PC-3 (cell line): ENCODE measurements around the gene EIF2S2. TPM values are rescaled to one million over a fixed set of nuclear protein-coding genes. Genes with fewer than 3 reads are reported as not detected.

ENCODE experiments used
- ATAC-seq: fragments of 200-7000 bp; cut with Tn5 transposase; 2 replicates; pipeline ENCODE4 v1.9.1; 2020; ENCODE audit warnings: mild to moderate bottlenecking, moderate library complexity
- BruUV-seq: library from RNA; stranded (reverse); fragments of 400-500 nt; replicated peaks from 2 replicates; lab custom pipeline; 2021; lab: Mats Ljungman, UMichigan
- CTCF ChIA-PET: fragments of 300-600 bp; sonication (Branson Sonifier 250); formaldehyde crosslinking; loops from one replicate; lab custom pipeline; 2022; ENCODE audit warnings: antibody characterized with exemption; lab: Charles Lee
- POLR2A ChIA-PET: fragments of 300-600 bp; sonication (Branson Sonifier 250); formaldehyde crosslinking; loops from one replicate; lab custom pipeline; 2022; ENCODE audit warnings: antibody characterized with exemption; ENCODE audit not compliant: unreplicated experiment; lab: Charles Lee
- DNase-seq: peaks from one replicate; pipeline ENCODE4 v3.0.0-alpha.2; 2015
- H2AFZ ChIP-seq: fragments of 300-600 bp; sonication (generic); 2 replicates; pipeline ENCODE4 v1.6.0; 2016; ENCODE audit warnings: antibody characterized with exemption, low read length
- H3F3A ChIP-seq: fragments of 300-600 bp; sonication (generic); one replicate; pipeline ENCODE4 v1.6.0; 2017; ENCODE audit warnings: antibody characterized with exemption, low read length, control low read depth, mild to moderate bottlenecking; ENCODE audit not compliant: unreplicated experiment
- H3K27ac ChIP-seq: fragments of 300-600 bp; sonication (generic); 2 replicates; pipeline ENCODE4 v1.5.1; 2016; ENCODE audit warnings: mild to moderate bottlenecking, low read length
- H3K27me3 ChIP-seq: fragments of 300-600 bp; sonication (generic); 2 replicates; pipeline ENCODE4 v1.6.1; 2016; ENCODE audit warnings: low read length, mixed read lengths
- H3K36me3 ChIP-seq: fragments of 300-600 bp; sonication (generic); 2 replicates; pipeline ENCODE4 v1.6.1; 2016; ENCODE audit warnings: low read depth, mixed run types, low read length, mixed read lengths
- H3K4me1 ChIP-seq: fragments of 300-600 bp; sonication (generic); 2 replicates; pipeline ENCODE4 v1.5.1; 2016; ENCODE audit warnings: low read length; ENCODE audit not compliant: insufficient read depth
- H3K4me2 ChIP-seq: fragments of 300-600 bp; sonication (generic); 2 replicates; pipeline ENCODE4 v1.6.0; 2016; ENCODE audit warnings: low read length
- H3K4me3 ChIP-seq: fragments of 300-600 bp; sonication (generic); 2 replicates; pipeline ENCODE4 v1.5.1; 2016; ENCODE audit warnings: mild to moderate bottlenecking, low read length, mixed read lengths
- H3K79me2 ChIP-seq: fragments of 300-600 bp; sonication (generic); 2 replicates; pipeline ENCODE4 v1.6.1; 2017; ENCODE audit warnings: low read length, mixed read lengths
- H3K9ac ChIP-seq: fragments of 300-600 bp; sonication (generic); 2 replicates; pipeline ENCODE4 v1.6.0; 2016; ENCODE audit warnings: mild to moderate bottlenecking, low read length
- H3K9me2 ChIP-seq: fragments of 300-600 bp; sonication (generic); replicated peaks from 2 replicates; pipeline ENCODE4 v1.6.1; 2016; ENCODE audit warnings: mixed run types, low read length, mixed read lengths
- H3K9me3 ChIP-seq: fragments of 300-600 bp; sonication (generic); 2 replicates; pipeline ENCODE4 v1.6.1; 2016; ENCODE audit warnings: low read length, mixed read lengths
- H4K20me1 ChIP-seq: fragments of 300-600 bp; sonication (generic); 2 replicates; pipeline ENCODE4 v1.6.1; 2016; ENCODE audit warnings: low read length, mixed read lengths
- CTCF ChIP-seq: fragments of 300-600 bp; sonication (generic); conservative IDR thresholded peaks from 2 replicates; pipeline ENCODE4 v1.5.1; 2017; ENCODE audit warnings: antibody characterized with exemption, low read depth, mild to moderate bottlenecking, low read length
- EZH2 ChIP-seq: fragments of 300-600 bp; sonication (generic); IDR thresholded peaks from one replicate; pipeline ENCODE4 v1.6.1; 2017; ENCODE audit warnings: antibody characterized with exemption, mild to moderate bottlenecking, low read length; ENCODE audit not compliant: unreplicated experiment
- EZH2phosphoT487 ChIP-seq: fragments of 300-600 bp; sonication (generic); IDR thresholded peaks from 2 replicates; pipeline ENCODE4 v1.6.1; 2018; ENCODE audit warnings: mild to moderate bottlenecking, antibody characterized with exemption, low read length, borderline replicate concordance
- intact Hi-C: fragments of 100-400 bp; cut with micrococcal nuclease; formaldehyde crosslinking; loops from 2 replicates; pipeline ENCODE4 v1.9.0; 2023
- total RNA-seq: library from RNA; depleted of rRNA; stranded (reverse); fragments of >200 nt; gene quantifications from 2 replicates; pipeline ENCODE4 v1.2.3, GENCODE V29; 2014

The EIF2S2 gene
- total RNA-seq, 1 experiment from 2014 or later: 83.4 TPM

GRCh38 chr20:34082232-34082887, 29.7 kb downstream of the EIF2S2 start:
- Histone ChIP-seq H3K36me3 (peaks cover 35% of the 10 kb centered on the region), H3K27me3 (no peaks in the 10 kb centered on the region), H3K9ac (no peak overlapping the region), H3K9me3 (no peaks in the 10 kb centered on the region), H4K20me1 (peaks cover 4% of the 10 kb centered on the region; the same call in 1 of the 2 replicates), H2AFZ (no peak overlapping the region), H3F3A (peaks cover 6% of the 10 kb centered on the region), H3K27ac (no peak overlapping the region), H3K4me1 (peaks cover 8% of the 10 kb centered on the region; the same call in 1 of the 2 replicates), H3K4me2 (no peak overlapping the region), H3K4me3 (no peak overlapping the region), H3K9me2 (no peaks in the 10 kb centered on the region), H3K79me2 (no peaks in the 10 kb centered on the region)
- CTCF ChIA-PET: interaction anchor here (0.5 to 1.1 kb wide), 3 partner anchors 11 to 155 kb away, joined by 3 to 10 read pairs (median 8); no protein-coding TSS in a partner anchor
- TF ChIP-seq EZH2phosphoT487: no peak
- no peak for TF ChIP-seq CTCF
- no peak for TF ChIP-seq EZH2
- no peak for ATAC-seq
- POLR2A ChIA-PET: interaction anchor here (0.5 kb wide), 1 partner anchor 44 kb away, joined by 3 read pairs; no protein-coding TSS in a partner anchor
- intact Hi-C loops: no loop called here
- no peak for DNase-seq
- BruUV-seq: no TSS peak

- no peak overlapping the region for H3K9ac ChIP-seq
- peaks cover 6% of the 10 kb centered on the region; the same call in 1 of the 2 replicates for H3K79me2 ChIP-seq
- H3K36me3 ChIP-seq: peaks cover 27% of the 10 kb centered on the region; the same call in 1 of the 2 replicates
- peaks cover 8% of the 10 kb centered on the region; the same call in 1 of the 2 replicates for H3K4me1 ChIP-seq
- no peaks in the 10 kb centered on the region for H4K20me1 ChIP-seq
- no peaks in the 10 kb centered on the region for H3K9me3 ChIP-seq
- BruUV-seq: no TSS peak
- TF ChIP-seq EZH2 (no peak), CTCF (no peak), EZH2phosphoT487 (no peak)
- ATAC-seq (no peak), DNase-seq (no peak)
- intact Hi-C loops: no loop called here
- POLR2A ChIA-PET: no interaction called here
- no peaks in the 10 kb centered on the region for H3K9me2 ChIP-seq
- CTCF ChIA-PET: interaction anchor here (0.6 kb wide), 1 partner anchor 41 kb away, joined by 3 read pairs; no protein-coding TSS in a partner anchor
- no peak overlapping the region for H3K4me3 ChIP-seq
- peaks cover 6% of the 10 kb centered on the region for H3F3A ChIP-seq
- H3K27me3 ChIP-seq: no peaks in the 10 kb centered on the region
- no peak overlapping the region for H3K4me2 ChIP-seq
- H3K27ac ChIP-seq: no peak overlapping the region
- no peak overlapping the region for H2AFZ ChIP-seq
These were observed 32.2 kb downstream of the EIF2S2 start for GRCh38 chr20:34079818-34080217.

GRCh38 chr20:34078540-34078939, 33.5 kb downstream of the EIF2S2 start:
- Histone ChIP-seq H3K4me2 (no peak overlapping the region), H3F3A (peaks cover 2% of the 10 kb centered on the region), H3K9ac (no peak overlapping the region), H3K9me2 (no peaks in the 10 kb centered on the region), H3K79me2 (peaks cover 6% of the 10 kb centered on the region; the same call in 1 of the 2 replicates), H4K20me1 (no peaks in the 10 kb centered on the region), H3K4me1 (peaks cover 11% of the 10 kb centered on the region; the same call in 1 of the 2 replicates), H3K27ac (no peak overlapping the region), H3K4me3 (no peak overlapping the region), H3K36me3 (peaks cover 22% of the 10 kb centered on the region; the same call in 1 of the 2 replicates), H3K9me3 (no peaks in the 10 kb centered on the region), H3K27me3 (no peaks in the 10 kb centered on the region), H2AFZ (no peak overlapping the region)
- TF ChIP-seq EZH2phosphoT487 (no peak), EZH2 (no peak), CTCF (no peak)
- ATAC-seq (no peak), DNase-seq (no peak)
- no TSS peak for BruUV-seq
- POLR2A ChIA-PET: interaction anchor here (0.6 kb wide), 1 partner anchor 631 kb away, joined by 3 read pairs; no protein-coding TSS in a partner anchor
- intact Hi-C loops: no loop called here
- CTCF ChIA-PET: no interaction called here
